Measurements from ENCODE around the gene EXOC4.

DNA sequence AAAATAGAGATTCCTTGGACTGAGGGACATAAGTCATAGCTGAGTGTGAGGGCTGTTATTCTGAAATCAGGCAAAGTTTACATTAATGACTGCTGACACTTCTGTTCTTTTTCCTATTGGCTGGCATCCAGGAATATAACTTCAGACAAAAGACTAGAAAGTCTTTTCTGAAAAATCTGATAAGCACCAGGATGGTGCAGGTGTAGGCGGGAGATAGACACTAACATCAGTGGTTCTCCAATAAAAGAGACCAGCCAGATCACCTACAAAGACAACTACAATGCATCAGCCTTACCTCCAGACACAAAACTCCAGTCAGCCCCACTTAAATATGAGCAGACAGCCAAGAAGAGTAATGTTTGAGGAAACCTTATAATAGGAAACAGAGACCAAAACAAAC is 705.9 kb downstream of the EXOC4 start:
- no peak for TF ChIP-seq EZH2 (IDR thresholded peaks at IDR 0.05)
- TF ChIP-seq POLR2AphosphoS5 (IDR thresholded peaks at IDR 0.05; ENCODE audit: borderline replicate concordance, low read depth, low read length): no peak
- TF ChIP-seq FOXP2 (optimal IDR thresholded peaks at IDR 0.05; ENCODE audit: control extremely low read depth, extremely low read length, insufficient read depth): no peak

Data from SK-N-MC (cell line).